DMS153 treated with DMSO at 0.1 percent for 48 hours (cell line): ENCODE results near the gene SLCO4A1.
A peak's percentile ranks its signal among the peaks of the same experiment; 100 is the strongest.
"Not testable (repeated sequence)": the region's sequence is repeated elsewhere in the genome, so short reads cannot be mapped to it uniquely, and the experiment has no call there.

ENCODE experiments used
- DNase-seq: peaks from one replicate; lab custom pipeline; 2025; ENCODE audit not compliant: unreplicated experiment; lab: John Stamatoyannopoulos, UW

The SLCO4A1 gene

GRCh38 chr20:62679978-62680589 lies 37.8 kb downstream of the SLCO4A1 start:
- DNase-seq: no peak

- no peak for DNase-seq
Observed at GRCh38 chr20:62682912-62683517, 40.7 kb downstream of the SLCO4A1 start.

- not testable (repeated sequence) for DNase-seq
Observed at GRCh38 chr20:62683660-62684322, 41.5 kb downstream of the SLCO4A1 start.

GRCh38 chr20:62684981-62685380 lies 42.7 kb downstream of the SLCO4A1 start:
- DNase-seq: no peak

- peak; percentile 95 for DNase-seq
Observed at GRCh38 chr20:62685781-62686555, 43.7 kb downstream of the SLCO4A1 start.

- DNase-seq: no peak
Observed at GRCh38 chr20:62686869-62687830, 44.8 kb downstream of the SLCO4A1 start.

GRCh38 chr20:62688083-62688482 lies 45.8 kb downstream of the SLCO4A1 start:
- DNase-seq: no peak

GRCh38 chr20:62688855-62689460 lies 46.7 kb downstream of the SLCO4A1 start:
- DNase-seq: no peak

GRCh38 chr20:62689861-62690260 lies 47.6 kb downstream of the SLCO4A1 start:
- no peak for DNase-seq

- no peak for DNase-seq
Observed at GRCh38 chr20:62690261-62690820, 48.0 kb downstream of the SLCO4A1 start.

GRCh38 chr20:62691487-62691886 lies 49.2 kb downstream of the SLCO4A1 start:
- DNase-seq: no peak

- DNase-seq: no peak
Observed at GRCh38 chr20:62692176-62692575, 49.9 kb downstream of the SLCO4A1 start.

- no peak for DNase-seq
Observed at GRCh38 chr20:62692801-62693523, 50.7 kb downstream of the SLCO4A1 start.

- DNase-seq: no peak
Observed at GRCh38 chr20:62693524-62693922, 51.2 kb downstream of the SLCO4A1 start.

GRCh38 chr20:62694106-62694505 lies 51.8 kb downstream of the SLCO4A1 start:
- DNase-seq: no peak

GRCh38 chr20:62694868-62695267 lies 52.6 kb downstream of the SLCO4A1 start:
- no peak for DNase-seq

- no peak for DNase-seq
Observed at GRCh38 chr20:62695448-62696414, 53.4 kb downstream of the SLCO4A1 start.

- DNase-seq: no peak
Observed at GRCh38 chr20:62696434-62696957, 54.2 kb downstream of the SLCO4A1 start.
